GM12892 (cell line): ENCODE data around the gene SMOC2.

Experiments
- POLR2A ChIP-seq: IDR thresholded peaks from 2 replicates; pipeline ENCODE4 v1.6.1; 2011; ENCODE audit warnings: low read depth, low read length, control low read depth
- TAF1 ChIP-seq: IDR thresholded peaks from 2 replicates; pipeline ENCODE4 v1.6.1; 2011; ENCODE audit warnings: low read depth, mild to moderate bottlenecking, control low read depth, low read length, borderline replicate concordance

- TF ChIP-seq POLR2A (no peak), TAF1 (no peak)
Measured at GRCh38 chr6:168678077-168678476, 237.1 kb downstream of the SMOC2 start.
